Heart right ventricle (tissue), 16 donors: ENCODE data around the gene STARD8. TPM values are rescaled to one million over a fixed set of nuclear protein-coding genes. Genes with fewer than 3 reads are reported as not detected.
"Not testable (repeated sequence)": the region's sequence is repeated elsewhere in the genome, so short reads cannot be mapped to it uniquely, and the experiment has no call there.

Source experiments
- ATAC-seq, 8 donors: fragments of 200-7000 bp; cut with Tn5 transposase; one replicate each; pipeline ENCODE4 v1.9.1; 2020; ENCODE audit warnings: mild to moderate bottlenecking in 8 of 8, moderate library complexity in 8 of 8, moderate number of reproducible peaks in 1 of 8
- DNase-seq, 2 donors: peaks; one replicate each; pipeline ENCODE4 v3.0.0-alpha.2; 2020
- H3K27ac ChIP-seq, 10 donors: fragments of 200-600 bp; sonication (generic) in 2 of 10; one replicate each; pipeline versions ENCODE4 v1.5.0 to v1.8.0; 2020 to 2022; ENCODE audit warnings: mild to moderate bottlenecking in 3 of 10
- H3K27me3 ChIP-seq, 7 donors: fragments of 200-600 bp; one replicate each; pipeline ENCODE4 v1.8.0; 2021 to 2022; ENCODE audit warnings: mild to moderate bottlenecking in 2 of 7
- H3K36me3 ChIP-seq, 9 donors: fragments of 200-600 bp; sonication (generic) in 1 of 9; one replicate each; pipeline versions ENCODE4 v1.5.0 to v1.8.0; 2020 to 2022; ENCODE audit warnings: mild to moderate bottlenecking in 2 of 9
- H3K4me1 ChIP-seq, 9 donors: fragments of 200-600 bp; sonication (generic) in 1 of 9; one replicate each; pipeline versions ENCODE4 v1.5.0 to v1.8.0; 2020 to 2022; ENCODE audit warnings: mild to moderate bottlenecking in 4 of 9
- H3K4me3 ChIP-seq, 10 donors: fragments of 200-600 bp; sonication (generic) in 2 of 10; one replicate each; pipeline versions ENCODE4 v1.5.0 to v1.8.0; 2020 to 2022; ENCODE audit warnings: mild to moderate bottlenecking in 7 of 10, moderate library complexity in 2 of 10
- H3K9me3 ChIP-seq, 11 donors: fragments of 200-600 bp in 10 of 11; sonication (generic) in 2 of 11; one replicate each; pipeline versions ENCODE4 v1.5.0 to v1.8.0; 2013 to 2022; ENCODE audit warnings: mild to moderate bottlenecking in 2 of 11, control low read depth in 1 of 11, moderate library complexity in 1 of 11
- CTCF ChIP-seq, 9 donors: fragments of 200-600 bp; sonication (generic) in 2 of 9; IDR thresholded peaks; one replicate each; pipeline versions ENCODE4 v1.5.0 to v1.8.0; 2021 to 2022; ENCODE audit warnings: antibody characterized with exemption in 9 of 9, mild to moderate bottlenecking in 5 of 9, moderate library complexity in 1 of 9
- WGBS, 2 donors: extraction: QIAGEN DNeasy Blood & Tissue Kit; methylation state at CpG; one replicate each; pipeline ENCODE4 v1.1.7; 2013; ENCODE audit warnings: inconsistent platforms in 1 of 2; 5-methylcytosine and 5-hydroxymethylcytosine counted together
- intact Hi-C, 10 donors: fragments of 100-400 bp; cut with DNase I; formaldehyde crosslinking; loops; one replicate each; pipeline versions ENCODE4 v1.11.1 to v1.14.2; 2022
- polyA plus RNA-seq, 2 donors: library from polyadenylated mRNA; stranded (reverse); fragments of 200-250 nt; gene quantifications; one replicate each; pipeline ENCODE4 v1.2.3, GENCODE V29; 2013
- total RNA-seq, 10 donors: library from RNA; stranded (reverse); fragmentation: NEBNext Ultra II Directional in 3 of 10; extraction: Animal tissue kit (Norgen Biotek cat#: 25700) in 3 of 10; gene quantifications; one replicate each; pipeline versions ENCODE4 v1.2.1 to v1.2.4, GENCODE V29; 2021 to 2023
- donor health status: Arrhythmogenic right ventricular cardiomyopathy.
- donor health status: ischemic (EF 13 %, LVEDD 7.1; RV severe dilation, severe dysfunction).
- donor health status: healthy with polysubstance abuse.
- donor health status: DM: no; HTN: yes; CAD: no.
- donor health status: DM: no; HTN: no; CAD: no.
- donor health status: ischemic (EF 25% LVEDD 6.9; RV normal size, moderate dysfunction).
- donor health status: ischemic (EF 25% LVEDD 5.7; RV mildly dilated, moderate dysfunction).
- donor health status: healthy.
- donor health status: DM: yes; HTN: yes; CAD: no.
- donor health status: Ischemic cardiomyopathy.
- donor health status: ischemic (EF 35%, LVEDD 5.7; RV mildly dilated, moderate dysfunction).
- donor health status: nonischemic (EF 11% LVEDD 7.7; RV severe dilation, severe dysfunction).
- donor health status: DM: yes; HTN: yes; CAD: no.
- donor health status: PGD.
- donor health status: ischemic (EF 29% LVEDD 5.4; RV normal size, mild dysfunction).
- donor health status: nonischemic (EF 23%, LVEDD 6.1; RV moderate dilation, normal function).

Gene STARD8
- total and polyA plus RNA-seq, 12 donors = 4.7 to 11.7 (median 7.6) TPM

- H3K4me1 ChIP-seq = no peaks in the 10 kb centered on the region
- no peak overlapping the region for H3K4me3 ChIP-seq
- peak; percentile 46 to 73 for DNase-seq
- peak; percentile 47 to 81 (median 69) for TF ChIP-seq CTCF (IDR thresholded peaks at IDR 0.05)
- H3K27me3 ChIP-seq = peaks cover 0 to 40% (median 0%) of the 10 kb centered on the region in 7 donors
- intact Hi-C loops = loop anchor here in 9 of 10 donors (1.0 to 5.0 kb wide), 4 partner anchors 74 to 76 kb away; no protein-coding TSS in a partner anchor
- peak; percentile 49 to 87 (median 78) for ATAC-seq
- 6 to 15% methylated on average over 4 of the region's 4 CpGs for WGBS, 2 donors
- no peaks in the 10 kb centered on the region for H3K36me3 ChIP-seq
- H3K9me3 ChIP-seq = no peaks in the 10 kb centered on the region
- no peak overlapping the region for H3K27ac ChIP-seq
Observed at GRCh38 chrX:68732906-68733493, 85.5 kb downstream of the STARD8 start.

GRCh38 chrX:68735266-68735665, 87.8 kb downstream of the STARD8 start:
- no peak for TF ChIP-seq CTCF (IDR thresholded peaks at IDR 0.05)
- DNase-seq (no peak), ATAC-seq (no peak)
- 44 to 56% methylated on average over 1 of the region's 1 CpG for WGBS, 2 donors
- Histone ChIP-seq H3K27me3 (peaks cover 0 to 30% (median 0%) of the 10 kb centered on the region in 7 donors), H3K36me3 (no peaks in the 10 kb centered on the region), H3K9me3 (no peaks in the 10 kb centered on the region), H3K4me1 (no peaks in the 10 kb centered on the region), H3K27ac (no peak overlapping the region), H3K4me3 (no peak overlapping the region)
- intact Hi-C loops = no loop called here

GRCh38 chrX:68741864-68742263, 94.4 kb downstream of the STARD8 start:
- H3K4me3 ChIP-seq, H3K9me3 ChIP-seq, DNase-seq, H3K36me3 ChIP-seq, ATAC-seq, H3K27ac ChIP-seq, H3K4me1 ChIP-seq, H3K27me3 ChIP-seq: not testable (repeated sequence)
- intact Hi-C loops = loop anchor here in 1 of 10 donors (10.0 kb wide), 1 partner anchor 53 kb away; no protein-coding TSS in a partner anchor
- 94 to 100% methylated on average over 3 of the region's 3 CpGs for WGBS, 2 donors

- H3K4me1 ChIP-seq = no peaks in the 10 kb centered on the region
- TF ChIP-seq CTCF (IDR thresholded peaks at IDR 0.05) = no peak
- no peak overlapping the region for H3K27ac ChIP-seq
- DNase-seq (no peak), ATAC-seq (no peak)
- H3K27me3 ChIP-seq = peaks cover 0 to 5% (median 0%) of the 10 kb centered on the region in 7 donors
- no peaks in the 10 kb centered on the region for H3K9me3 ChIP-seq
- no peak overlapping the region for H3K4me3 ChIP-seq
- no peaks in the 10 kb centered on the region for H3K36me3 ChIP-seq
- 88 to 94% methylated on average over 1 of the region's 1 CpG for WGBS, 2 donors
- intact Hi-C loops = loop anchor here in 1 of 10 donors (10.0 kb wide), 1 partner anchor 51 kb away; no protein-coding TSS in a partner anchor
Observed at GRCh38 chrX:68743754-68744153, 96.3 kb downstream of the STARD8 start.

GRCh38 chrX:68746988-68747387, 99.5 kb downstream of the STARD8 start:
- H3K36me3 ChIP-seq = no peaks in the 10 kb centered on the region
- no peaks in the 10 kb centered on the region for H3K9me3 ChIP-seq
- no peaks in the 10 kb centered on the region for H3K4me1 ChIP-seq
- DNase-seq = no peak
- WGBS, 2 donors = 61 to 73% methylated on average over 5 of the region's 5 CpGs
- ATAC-seq = no peak
- intact Hi-C loops = loop anchor here in 1 of 10 donors (10.0 kb wide), 1 partner anchor 48 kb away; no protein-coding TSS in a partner anchor
- H3K27ac ChIP-seq = no peak overlapping the region
- H3K4me3 ChIP-seq = no peak overlapping the region
- TF ChIP-seq CTCF (IDR thresholded peaks at IDR 0.05) = no peak
- peaks cover 0 to 5% (median 0%) of the 10 kb centered on the region in 7 donors for H3K27me3 ChIP-seq
